Epithelial cell of proximal tubule (primary cell): Measurements from ENCODE around the gene RHEBL1. TPM values are rescaled to one million over a fixed set of nuclear protein-coding genes. Genes with fewer than 3 reads are reported as not detected.

ENCODE experiments used
- DNase-seq: peaks from one replicate; pipeline ENCODE4 v3.0.0-alpha.2; 2011; ENCODE audit warnings: low read depth
- H3K4me3 ChIP-seq: 2 replicates; pipeline ENCODE4 v1.5.1; 2011; ENCODE audit warnings: low read depth, mild to moderate bottlenecking, low read length
- total RNA-seq: library from RNA; depleted of rRNA; stranded (reverse); fragments of >200 nt; gene quantifications from 2 replicates; pipeline ENCODE4 v1.2.3, GENCODE V29; 2015
- TF ChIP-seq, protein P1 (sequence below): conservative IDR thresholded peaks from 2 replicates; pipeline ENCODE4 v1.5.1; 2012; ENCODE audit warnings: low read depth, mild to moderate bottlenecking, low read length

The RHEBL1 gene
- total RNA-seq, 1 donor from 2014 or later: 1.6 TPM

DNA sequence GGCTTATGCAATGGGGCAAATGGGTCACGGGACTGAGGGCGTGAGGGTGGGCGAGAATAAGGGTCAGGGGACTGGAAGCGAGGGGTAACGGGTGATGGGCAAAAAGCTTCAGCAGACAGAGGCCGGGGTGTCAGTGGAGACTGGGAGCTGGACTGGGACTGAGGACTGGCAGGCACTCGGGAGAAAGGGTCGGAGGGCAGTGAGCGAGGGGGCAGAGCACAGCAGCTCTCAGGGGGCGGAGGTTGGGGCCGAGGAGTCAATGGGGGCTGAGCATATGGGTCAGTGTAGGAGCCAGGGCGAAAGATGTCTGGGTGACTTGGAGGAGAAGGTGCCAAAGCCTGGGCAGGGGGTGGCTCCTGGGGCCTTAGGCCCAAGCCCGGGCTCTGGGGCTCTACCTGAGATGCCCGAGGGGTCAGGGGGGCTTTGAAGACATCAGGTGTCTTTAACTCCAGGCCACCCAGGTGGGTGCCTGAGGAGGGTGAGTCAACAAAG is 29.4 kb downstream of the RHEBL1 start:
- DNase-seq: no peak
- no peak overlapping the region for H3K4me3 ChIP-seq
- TF ChIP-seq, protein P1, sequence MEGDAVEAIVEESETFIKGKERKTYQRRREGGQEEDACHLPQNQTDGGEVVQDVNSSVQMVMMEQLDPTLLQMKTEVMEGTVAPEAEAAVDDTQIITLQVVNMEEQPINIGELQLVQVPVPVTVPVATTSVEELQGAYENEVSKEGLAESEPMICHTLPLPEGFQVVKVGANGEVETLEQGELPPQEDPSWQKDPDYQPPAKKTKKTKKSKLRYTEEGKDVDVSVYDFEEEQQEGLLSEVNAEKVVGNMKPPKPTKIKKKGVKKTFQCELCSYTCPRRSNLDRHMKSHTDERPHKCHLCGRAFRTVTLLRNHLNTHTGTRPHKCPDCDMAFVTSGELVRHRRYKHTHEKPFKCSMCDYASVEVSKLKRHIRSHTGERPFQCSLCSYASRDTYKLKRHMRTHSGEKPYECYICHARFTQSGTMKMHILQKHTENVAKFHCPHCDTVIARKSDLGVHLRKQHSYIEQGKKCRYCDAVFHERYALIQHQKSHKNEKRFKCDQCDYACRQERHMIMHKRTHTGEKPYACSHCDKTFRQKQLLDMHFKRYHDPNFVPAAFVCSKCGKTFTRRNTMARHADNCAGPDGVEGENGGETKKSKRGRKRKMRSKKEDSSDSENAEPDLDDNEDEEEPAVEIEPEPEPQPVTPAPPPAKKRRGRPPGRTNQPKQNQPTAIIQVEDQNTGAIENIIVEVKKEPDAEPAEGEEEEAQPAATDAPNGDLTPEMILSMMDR: no peak

GRCh38 chr12:49039421-49040363 is 30.1 kb downstream of the RHEBL1 start:
- no peak overlapping the region for H3K4me3 ChIP-seq
- TF ChIP-seq, protein P1: no peak
- no peak for DNase-seq

DNA sequence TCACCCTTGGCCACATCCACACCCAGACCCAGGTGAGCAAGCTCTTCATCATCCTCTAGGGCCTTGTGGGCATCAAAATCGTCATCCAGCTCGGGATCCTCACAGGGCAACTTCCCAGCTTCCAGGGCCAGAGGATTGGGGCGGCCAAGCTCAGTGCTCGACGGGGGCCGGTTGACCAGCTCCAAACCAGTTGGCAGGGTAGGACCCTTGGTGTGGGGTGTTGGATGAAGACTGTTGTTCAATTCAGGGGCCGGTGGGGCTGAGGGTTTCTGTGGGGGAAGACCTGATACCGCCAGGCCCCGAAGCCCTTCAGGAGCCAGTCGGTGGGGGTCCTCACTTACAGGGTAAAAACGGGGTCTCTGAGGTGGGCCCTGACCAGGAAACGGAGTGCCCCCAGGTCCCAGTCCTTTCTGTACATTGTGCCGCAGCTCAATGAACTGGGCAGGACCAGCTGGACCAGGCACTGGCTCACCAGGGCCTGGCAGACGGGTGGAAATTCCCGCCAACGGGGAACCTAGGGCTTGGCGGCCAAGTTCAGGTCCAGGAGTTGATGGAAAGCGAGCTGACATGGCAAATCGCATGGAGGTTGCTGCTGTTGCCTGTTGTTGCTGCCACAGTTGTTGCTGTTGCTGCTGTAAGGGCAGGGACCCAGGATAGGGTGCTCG is 31.4 kb downstream of the RHEBL1 start:
- TF ChIP-seq, protein P1: no peak

DNA sequence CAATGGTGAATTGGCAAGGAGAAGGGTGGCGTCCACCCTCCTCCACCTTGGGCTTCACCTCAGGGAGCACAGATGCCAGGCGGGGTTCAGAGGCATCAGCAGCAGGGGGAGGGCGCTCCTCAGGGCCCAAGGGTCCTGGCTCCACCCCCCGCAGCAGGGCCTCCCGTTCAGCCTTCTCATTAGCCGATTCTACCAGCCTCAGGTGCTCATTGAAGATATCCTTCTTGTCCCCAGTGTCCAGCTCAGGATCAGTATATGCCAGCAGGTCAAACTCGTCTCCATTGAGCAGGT is 31.9 kb downstream of the RHEBL1 start:
- H3K4me3 ChIP-seq: no peak overlapping the region
- TF ChIP-seq, protein P1: no peak
- DNase-seq: no peak

More for the DNA sequence above, 31.4 kb downstream of the RHEBL1 start:
- DNase-seq: no peak
- no peak overlapping the region for H3K4me3 ChIP-seq

GRCh38 chr12:49037111-49037946 is 32.5 kb downstream of the RHEBL1 start:
- TF ChIP-seq, protein P1: no peak
- no peak for DNase-seq
- H3K4me3 ChIP-seq: no peak overlapping the region

- TF ChIP-seq, protein P1: no peak
- DNase-seq: no peak
- no peak overlapping the region for H3K4me3 ChIP-seq
Observed at GRCh38 chr12:49036029-49036428, 33.8 kb downstream of the RHEBL1 start.
